HepG2 (cell line): ENCODE measurements around the gene BIRC7.

Experiments
- GABPA ChIP-seq, 2 experiments: IDR thresholded peaks; 2 replicates each; pipeline ENCODE4 v1.6.1; 2011 to 2016; ENCODE audit warnings: low read depth in 2 of 2, low read length in 1 of 2, missing biosample characterization in 1 of 2, missing genetic modification characterization in 1 of 2
- KDM4B ChIP-seq: sonication (generic); formaldehyde crosslinking; IDR thresholded peaks from 2 replicates; pipeline ENCODE4 v1.4.0; 2020; ENCODE audit warnings: missing genetic modification reagents
- RELA ChIP-seq: sonication (generic); formaldehyde crosslinking; IDR thresholded peaks from 2 replicates; pipeline ENCODE4 v1.4.0; 2020; ENCODE audit warnings: missing genetic modification reagents
- ZNF720 ChIP-seq: sonication (generic); formaldehyde crosslinking; IDR thresholded peaks from 2 replicates; pipeline ENCODE4 v1.4.0; 2020; ENCODE audit warnings: missing genetic modification reagents
- ZSCAN9 ChIP-seq: IDR thresholded peaks from 2 replicates; pipeline ENCODE4 v1.6.1; 2016; ENCODE audit warnings: borderline replicate concordance

- TF ChIP-seq ZSCAN9 (CRISPR knock-in tag), result no peak
- TF ChIP-seq RELA, result no peak
- TF ChIP-seq ZNF720 (CRISPR knock-in tag), result no peak
- no peak for TF ChIP-seq KDM4B
- TF ChIP-seq GABPA (IDR thresholded peaks at IDR 0.05; ENCODE audit: low read depth, low read length), result no peak
- TF ChIP-seq GABPA (CRISPR knock-in tag; IDR thresholded peaks at IDR 0.05; ENCODE audit: low read depth), result no peak
Observed at GRCh38 chr20:63234693-63235398, 859 bp upstream of the BIRC7 start.
